Activated CD8-positive, alpha-beta memory T cell treated with anti-CD3 and anti-CD28 coated beads, Interleukin-2, amount 50 U/mL, for 48 hours (primary cell): ENCODE results near the gene HYAL4.

Experiments
- DNase-seq: peaks from one replicate; pipeline ENCODE4 v3.0.0-alpha.2; 2020

The HYAL4 gene

DNA sequence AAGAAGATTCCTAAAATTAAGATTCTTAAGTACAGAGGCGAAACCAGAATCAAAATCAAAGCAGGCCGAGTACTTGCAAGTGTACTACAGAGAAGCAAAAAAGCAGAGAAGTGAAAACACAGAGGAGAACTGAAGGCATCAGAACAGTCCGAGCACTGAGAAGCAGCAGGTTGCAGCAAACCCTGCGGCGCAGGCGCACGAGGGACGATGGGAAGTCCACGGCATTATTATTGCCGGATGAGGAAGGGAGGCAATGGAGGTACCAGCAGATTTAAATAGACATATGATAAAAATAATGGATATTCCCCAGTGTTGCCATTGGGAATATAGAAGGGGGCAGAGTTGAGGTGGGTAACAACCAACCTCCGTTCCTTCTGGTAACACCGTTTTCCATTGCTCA is 72.9 kb downstream of the HYAL4 start:
- DNase-seq: no peak

DNA sequence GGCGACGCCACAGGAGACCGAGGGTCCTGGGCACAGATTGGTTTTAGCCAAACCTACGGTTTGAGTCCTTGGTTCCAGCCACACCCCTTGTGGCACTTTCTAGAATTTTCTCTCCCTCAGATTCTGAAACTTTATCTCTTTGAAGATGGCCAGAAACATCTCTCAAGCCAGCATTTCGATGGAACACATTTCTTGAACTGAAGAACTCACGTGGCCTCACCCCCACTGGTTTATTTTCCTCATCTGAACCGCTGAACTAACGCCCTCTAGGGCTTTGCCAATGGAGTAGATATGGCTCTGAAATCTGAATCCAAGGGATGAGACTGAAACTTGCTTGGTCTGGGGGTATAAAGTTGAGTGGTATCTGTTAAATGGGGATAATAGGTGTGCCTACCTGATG is 73.3 kb downstream of the HYAL4 start:
- no peak for DNase-seq

DNA sequence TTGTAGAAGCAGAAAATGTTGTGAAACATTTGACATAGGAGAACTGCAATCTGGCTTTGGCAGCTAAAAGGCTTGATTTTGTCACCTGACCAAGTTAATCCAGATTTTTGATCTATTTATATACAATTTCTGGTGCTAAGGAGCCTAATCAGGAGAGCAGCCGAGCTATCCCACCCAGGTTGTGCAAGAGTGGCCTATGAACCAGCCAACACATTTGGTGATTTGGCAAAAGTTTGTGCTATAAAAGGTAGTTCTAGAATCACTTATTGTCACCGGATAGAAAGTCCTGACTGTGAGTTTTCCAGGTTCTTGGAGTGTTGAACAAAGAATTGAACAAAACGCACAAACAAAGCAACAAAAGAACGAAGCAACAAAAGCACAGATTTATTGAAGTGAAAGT is 78.6 kb downstream of the HYAL4 start:
- DNase-seq: no peak

DNA sequence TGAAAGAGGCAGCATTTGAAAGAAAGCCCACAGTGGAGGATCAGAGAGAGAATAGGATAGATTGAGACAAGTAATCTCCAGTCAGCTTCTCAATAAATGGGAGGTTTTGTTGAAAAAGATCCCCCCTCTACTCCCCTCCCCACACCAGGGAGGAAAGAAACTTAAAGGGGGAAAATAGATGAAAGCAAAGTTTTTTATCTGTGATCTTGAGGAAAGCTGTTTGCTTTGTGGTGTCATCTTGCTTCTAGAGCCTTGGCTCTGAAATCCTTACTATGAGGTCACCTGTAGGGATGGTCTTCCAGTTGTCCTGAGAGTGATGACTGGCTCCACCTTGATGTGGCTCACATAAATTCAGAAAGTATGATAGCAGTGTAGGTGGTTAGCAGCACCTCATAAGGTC is 80.0 kb downstream of the HYAL4 start, which contains the start of gene SPAM1:
SPAM1 (plus strand) TSS at position 301 of the 400 bp plus-strand sequence. CDS start 28,330 bp downstream, outside the sequence.
- no peak for DNase-seq
